NCI-H1694 (cell line): ENCODE data around the gene FAM171A2.
"Not testable (repeated sequence)": the region's sequence is repeated elsewhere in the genome, so short reads cannot be mapped to it uniquely, and the experiment has no call there.

ENCODE experiments used
- DNase-seq: peaks from one replicate; lab custom pipeline; 2025; lab: John Stamatoyannopoulos, UW

FAM171A2 gene

GRCh38 chr17:44345454-44346026 lies 18.1 kb downstream of the FAM171A2 start:
- DNase-seq = peak; percentile 68

GRCh38 chr17:44344939-44345453 lies 18.7 kb downstream of the FAM171A2 start, which contains the start of gene GRN:
Gene GRN, plus strand, starts transcription at chr17:44345302. Its CDS starts 3,863 bp downstream, at chr17:44349165.
- DNase-seq = peak; percentile 99

- DNase-seq = no peak
These were observed 20.0 kb downstream of the FAM171A2 start for GRCh38 chr17:44343510-44344209.

GRCh38 chr17:44340553-44340952 lies 23.1 kb downstream of the FAM171A2 start:
- DNase-seq = not testable (repeated sequence)

GRCh38 chr17:44338702-44339101 lies 25.0 kb downstream of the FAM171A2 start:
- no peak for DNase-seq

- DNase-seq = no peak
These were observed 27.7 kb downstream of the FAM171A2 start for GRCh38 chr17:44335968-44336367.

- no peak for DNase-seq
These were observed 28.1 kb downstream of the FAM171A2 start for GRCh38 chr17:44335564-44335963.

- DNase-seq = no peak
These were observed 28.9 kb downstream of the FAM171A2 start for GRCh38 chr17:44334727-44335126.

- no peak for DNase-seq
These were observed 29.3 kb downstream of the FAM171A2 start for GRCh38 chr17:44334315-44334714.

GRCh38 chr17:44333371-44333770 lies 30.3 kb downstream of the FAM171A2 start:
- DNase-seq = no peak

GRCh38 chr17:44331249-44331760 lies 32.3 kb downstream of the FAM171A2 start:
- peak; percentile 89 for DNase-seq

- not testable (repeated sequence) for DNase-seq
These were observed 33.4 kb downstream of the FAM171A2 start for GRCh38 chr17:44330263-44330662.

- DNase-seq = not testable (repeated sequence)
These were observed 34.1 kb downstream of the FAM171A2 start for GRCh38 chr17:44329516-44329915.

- DNase-seq = no peak
These were observed 35.8 kb downstream of the FAM171A2 start for GRCh38 chr17:44327715-44328449.

GRCh38 chr17:44326861-44327444 lies 36.7 kb downstream of the FAM171A2 start:
- peak; percentile 89 for DNase-seq

GRCh38 chr17:44324571-44325275 lies 38.9 kb downstream of the FAM171A2 start, which contains the start of gene SLC25A39:
Gene SLC25A39, minus strand, starts transcription at chr17:44324823. Its CDS starts 1,261 bp downstream, at chr17:44323562.
- DNase-seq = peak; percentile 39

GRCh38 chr17:44324092-44324570 lies 39.5 kb downstream of the FAM171A2 start:
- DNase-seq = no peak

- no peak for DNase-seq
These were observed 40.1 kb downstream of the FAM171A2 start for GRCh38 chr17:44323359-44324091.

- no peak for DNase-seq
These were observed 41.3 kb downstream of the FAM171A2 start for GRCh38 chr17:44322236-44322895.
